Stromal cell of bone marrow (primary cell): Measurements from ENCODE around the gene KCNK18.

Experiments used
- DNase-seq: peaks from one replicate; pipeline ENCODE4 v3.0.0-alpha.2; 2012; ENCODE audit warnings: low read depth

KCNK18 gene

DNA sequence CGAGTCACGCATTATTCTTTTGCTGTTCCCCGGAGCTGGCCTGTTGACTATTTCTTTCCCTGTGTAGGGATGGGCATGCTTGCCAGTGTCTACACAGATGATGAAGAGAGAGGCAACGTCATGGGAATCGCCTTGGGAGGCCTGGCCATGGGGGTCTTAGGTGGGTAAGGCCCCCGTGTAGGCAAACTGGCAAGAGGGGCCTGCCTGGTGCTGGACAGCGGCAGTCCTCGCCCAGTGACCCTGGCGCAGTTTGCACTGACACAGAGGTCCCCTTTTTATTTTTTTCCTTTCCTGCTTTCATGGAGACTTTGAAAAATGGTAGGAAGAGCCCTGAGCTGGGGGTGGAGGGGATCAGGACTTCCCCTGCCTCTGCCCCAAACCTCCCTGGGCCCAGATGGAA is 57.0 kb downstream of the KCNK18 start:
- no peak for DNase-seq

DNA sequence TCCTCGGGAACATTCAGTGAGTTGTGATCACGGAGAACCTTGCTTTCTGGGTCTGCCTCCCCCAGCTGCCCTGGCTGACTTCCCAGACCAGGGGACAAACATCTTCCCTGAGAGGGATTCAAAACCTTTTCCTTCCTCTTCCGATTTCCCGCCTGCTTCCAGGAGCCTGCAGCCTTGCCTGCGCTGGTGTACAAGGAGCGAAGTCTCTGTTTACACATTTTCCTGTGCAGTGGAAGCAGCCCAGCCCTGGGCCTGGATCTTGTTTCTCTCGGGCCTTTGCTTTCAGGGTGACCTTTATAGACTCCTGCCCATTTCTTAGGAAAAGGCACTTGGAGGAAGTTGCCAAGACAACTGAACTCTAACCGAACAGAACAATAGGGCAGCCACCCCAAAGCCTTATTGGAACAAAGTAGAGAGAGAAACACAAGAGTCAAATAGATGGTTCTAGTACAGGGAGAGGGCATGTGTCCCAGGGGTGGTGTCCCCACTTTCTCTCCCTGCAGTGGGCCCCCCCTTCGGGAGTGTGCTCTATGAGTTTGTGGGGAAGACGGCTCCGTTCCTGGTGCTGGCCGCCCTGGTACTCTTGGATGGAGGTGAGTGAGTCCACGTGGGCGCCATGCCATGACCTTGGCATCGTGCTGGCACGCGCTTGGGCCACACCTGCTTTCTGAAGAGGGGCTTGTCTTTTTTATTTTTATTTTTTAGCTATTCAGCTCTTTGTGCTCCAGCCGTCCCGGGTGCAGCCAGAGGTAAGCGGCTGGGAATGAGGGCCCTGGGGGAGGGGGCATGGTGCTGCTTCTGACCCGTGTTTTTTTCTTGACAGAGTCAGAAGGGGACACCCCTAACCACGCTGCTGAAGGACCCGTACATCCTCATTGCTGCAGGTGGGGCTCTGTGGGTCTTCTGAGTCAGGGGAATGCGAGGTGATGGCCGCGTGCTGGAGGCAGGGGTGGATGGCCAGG is 57.8 kb downstream of the KCNK18 start:
- no peak for DNase-seq

GRCh38 chr10:117255835-117256460 is 58.7 kb downstream of the KCNK18 start:
- DNase-seq = no peak

- no peak for DNase-seq
Measured at GRCh38 chr10:117256910-117257309, 59.6 kb downstream of the KCNK18 start.

- DNase-seq = no peak
Measured at GRCh38 chr10:117257721-117258120, 60.4 kb downstream of the KCNK18 start.

- DNase-seq = no peak
Measured at GRCh38 chr10:117259279-117259678, 62.0 kb downstream of the KCNK18 start.
